BE2C (cell line): ENCODE data around the gene CD300LB.

Experiments used
- DNase-seq: peaks from one replicate; pipeline ENCODE4 v3.0.0-alpha.2; 2020
- H3K27me3 ChIP-seq: fragments of 250-450 bp; sonication (Bioruptor Pico); 2 replicates; pipeline ENCODE4 v1.5.1; 2020; ENCODE audit warnings: mild to moderate bottlenecking
- H3K36me3 ChIP-seq: fragments of 250-450 bp; sonication (Bioruptor Pico); 2 replicates; pipeline ENCODE4 v1.5.1; 2020; ENCODE audit warnings: mild to moderate bottlenecking
- H3K4me1 ChIP-seq: fragments of 250-450 bp; sonication (Bioruptor Pico); 2 replicates; pipeline ENCODE4 v1.5.1; 2020
- H3K4me3 ChIP-seq: 2 replicates; pipeline ENCODE4 v1.5.1; 2011; ENCODE audit warnings: low read depth, low read length
- H3K9me3 ChIP-seq: fragments of 250-450 bp; sonication (Bioruptor Pico); 2 replicates; pipeline ENCODE4 v1.5.1; 2020
- CTCF ChIP-seq: IDR thresholded peaks from 2 replicates; pipeline ENCODE4 v1.5.1; 2012; ENCODE audit warnings: mild to moderate bottlenecking, low read depth, low read length

The CD300LB gene

GRCh38 chr17:74525781-74526288 is 5.4 kb downstream of the CD300LB start:
- Histone ChIP-seq H3K9me3 (no peaks in the 10 kb centered on the region), H3K4me3 (no peak overlapping the region), H3K36me3 (no peaks in the 10 kb centered on the region), H3K4me1 (no peaks in the 10 kb centered on the region), H3K27me3 (peaks cover 50% of the 10 kb centered on the region)
- no peak for DNase-seq
- no peak for TF ChIP-seq CTCF

GRCh38 chr17:74525465-74525725 is 5.9 kb downstream of the CD300LB start:
- Histone ChIP-seq H3K9me3 (no peaks in the 10 kb centered on the region), H3K27me3 (peaks cover 50% of the 10 kb centered on the region), H3K36me3 (no peaks in the 10 kb centered on the region), H3K4me1 (no peaks in the 10 kb centered on the region), H3K4me3 (no peak overlapping the region)
- no peak for TF ChIP-seq CTCF
- no peak for DNase-seq

GRCh38 chr17:74524653-74525464 is 6.4 kb downstream of the CD300LB start:
- Histone ChIP-seq H3K4me3 (no peak overlapping the region), H3K9me3 (no peaks in the 10 kb centered on the region), H3K36me3 (no peaks in the 10 kb centered on the region)

GRCh38 chr17:74523308-74523707 is 8.0 kb downstream of the CD300LB start:
- DNase-seq = no peak
- Histone ChIP-seq H3K9me3 (no peaks in the 10 kb centered on the region), H3K4me1 (no peaks in the 10 kb centered on the region), H3K36me3 (no peaks in the 10 kb centered on the region), H3K27me3 (peaks cover 47% of the 10 kb centered on the region), H3K4me3 (no peak overlapping the region)
- TF ChIP-seq CTCF = no peak

More at GRCh38 chr17:74524653-74525464, 6.4 kb downstream of the CD300LB start:
- no peak for DNase-seq
- no peaks in the 10 kb centered on the region for H3K4me1 ChIP-seq
- no peak for TF ChIP-seq CTCF
- peaks cover 53% of the 10 kb centered on the region for H3K27me3 ChIP-seq

GRCh38 chr17:74522381-74523105 is 8.7 kb downstream of the CD300LB start:
- TF ChIP-seq CTCF = no peak
- no peak for DNase-seq
- Histone ChIP-seq H3K36me3 (no peaks in the 10 kb centered on the region), H3K27me3 (peaks cover 47% of the 10 kb centered on the region), H3K4me3 (no peak overlapping the region), H3K4me1 (no peaks in the 10 kb centered on the region), H3K9me3 (no peaks in the 10 kb centered on the region)

GRCh38 chr17:74521701-74522201 is 9.5 kb downstream of the CD300LB start:
- Histone ChIP-seq H3K9me3 (no peaks in the 10 kb centered on the region), H3K4me1 (no peaks in the 10 kb centered on the region), H3K4me3 (no peak overlapping the region), H3K36me3 (no peaks in the 10 kb centered on the region), H3K27me3 (peaks cover 47% of the 10 kb centered on the region)
- no peak for TF ChIP-seq CTCF
- no peak for DNase-seq
